Fibroblast of lung (primary cell): ENCODE data around the gene TMEM184B. TPM values are rescaled to one million over a fixed set of nuclear protein-coding genes. Genes with fewer than 3 reads are reported as not detected.

Experiments used
- DNase-seq, 2 donors: peaks; one replicate each; pipeline versions ENCODE4 v3.0.0 to v3.0.0-alpha.2; 2010; ENCODE audit warnings: low read depth in 2 of 2
- H2AFZ ChIP-seq: 2 replicates; pipeline ENCODE4 v1.5.1; 2012; ENCODE audit warnings: low read length, control low read depth, inconsistent platforms
- H3K27ac ChIP-seq: 2 replicates; pipeline ENCODE4 v1.5.1; 2011; ENCODE audit warnings: low read length, control low read depth; ENCODE audit not compliant: insufficient read depth
- H3K27me3 ChIP-seq: 2 replicates; pipeline ENCODE4 v1.5.1; 2011; ENCODE audit warnings: mild to moderate bottlenecking, low read length; ENCODE audit not compliant: control insufficient read depth, insufficient read depth
- H3K36me3 ChIP-seq: 2 replicates; pipeline ENCODE4 v1.5.1; 2011; ENCODE audit warnings: low read length; ENCODE audit not compliant: control insufficient read depth, insufficient read depth
- H3K4me1 ChIP-seq: 2 replicates; pipeline ENCODE4 v1.5.1; 2011; ENCODE audit warnings: low read length; ENCODE audit not compliant: control insufficient read depth, insufficient read depth; ENCODE audit errors: extremely low read depth
- H3K4me2 ChIP-seq: 2 replicates; pipeline ENCODE4 v1.5.1; 2011; ENCODE audit warnings: low read length, control low read depth; ENCODE audit not compliant: insufficient read depth; ENCODE audit errors: extremely low read depth
- H3K4me3 ChIP-seq, 4 experiments: fragments of 200-600 bp in 1 of 4; sonication (generic) in 1 of 4; replicated peaks in 1 of 4; 2 replicates each; pipeline ENCODE4 v1.5.1; 2011 to 2016; ENCODE audit warnings: low read length in 4 of 4, low read depth in 3 of 4, mild to moderate bottlenecking in 3 of 4, control low read depth in 2 of 4, inconsistent platforms in 1 of 4, mixed read lengths in 1 of 4; ENCODE audit not compliant: insufficient read depth in 1 of 4; ENCODE audit errors: control extremely low read depth in 1 of 4
- H3K79me2 ChIP-seq: 2 replicates; pipeline ENCODE4 v1.5.1; 2012; ENCODE audit warnings: mild to moderate bottlenecking, low read length, inconsistent platforms; ENCODE audit not compliant: control insufficient read depth, insufficient read depth
- H3K9ac ChIP-seq: 2 replicates; pipeline ENCODE4 v1.5.1; 2011; ENCODE audit warnings: mild to moderate bottlenecking, low read length, control low read depth; ENCODE audit not compliant: insufficient read depth
- H3K9me3 ChIP-seq: 2 replicates; pipeline ENCODE4 v1.5.1; 2012; ENCODE audit warnings: low read depth, low read length; ENCODE audit not compliant: control insufficient read depth, insufficient read depth
- H4K20me1 ChIP-seq: 2 replicates; pipeline ENCODE4 v1.5.1; 2011; ENCODE audit warnings: low read length; ENCODE audit not compliant: control insufficient read depth, insufficient read depth; ENCODE audit errors: extremely low read depth
- CTCF ChIP-seq, 2 donors: IDR thresholded peaks in 1 of 2; conservative IDR thresholded peaks in 1 of 2; 1 replicate in 1 of 2; 2 replicates in 1 of 2; pipeline ENCODE4 v1.5.1; 2011 to 2012; ENCODE audit warnings: low read length in 2 of 2, control low read depth in 1 of 2, inconsistent platforms in 1 of 2, low read depth in 1 of 2, mild to moderate bottlenecking in 1 of 2
- EZH2 ChIP-seq: IDR thresholded peaks from 2 replicates; pipeline ENCODE4 v1.5.1; 2012; ENCODE audit warnings: low read length, control low read depth, mild to moderate bottlenecking; ENCODE audit errors: missing control alignments
- polyA plus RNA-seq, 2 donors: library from polyadenylated mRNA; depleted of rRNA in 1 of 2; stranded (reverse) in 1 of 2; unstranded in 1 of 2; fragments of >200 nt; gene quantifications; 2 replicates each; pipeline ENCODE4 v1.2.1, GENCODE V29; 2011 to 2012; ENCODE audit warnings: missing spikeins in 1 of 2
- total RNA-seq: library from RNA; depleted of rRNA; stranded (reverse); fragments of >200 nt; gene quantifications from 2 replicates; pipeline ENCODE4 v1.2.1, GENCODE V29; 2014

TMEM184B gene
- total and polyA plus RNA-seq, 2 donors (not counting 1 experiment from before 2014, with no cell fraction given), result 28.2 to 37.2 TPM

- Histone ChIP-seq H3K27ac (no peak overlapping the region), H4K20me1 (no peaks in the 10 kb centered on the region)
- DNase-seq, result no peak
These were observed 23.6 kb upstream of the TMEM184B start for GRCh38 chr22:38296372-38296771.

GRCh38 chr22:38295863-38296262, 23.1 kb upstream of the TMEM184B start:
- H3K9ac ChIP-seq, result no peak overlapping the region
- H3K79me2 ChIP-seq, result peaks cover 32% of the 10 kb centered on the region
- no peak overlapping the region for H3K4me3 ChIP-seq
- H3K27ac ChIP-seq, result no peak overlapping the region
- H3K27me3 ChIP-seq, result no peaks in the 10 kb centered on the region
- peaks cover 68% of the 10 kb centered on the region for H3K36me3 ChIP-seq
- no peak overlapping the region for H2AFZ ChIP-seq
- H4K20me1 ChIP-seq, result no peaks in the 10 kb centered on the region
- no peak for TF ChIP-seq EZH2
- TF ChIP-seq CTCF (conservative IDR thresholded peaks at IDR 0.05 in 1 of 2, IDR thresholded peaks at IDR 0.05 in 1 of 2; ENCODE audit: low read depth in 1 of 2, low read length in 2 of 2), result no peak
- no peak for DNase-seq
- H3K4me1 ChIP-seq, result peaks cover 12% of the 10 kb centered on the region
- H3K9me3 ChIP-seq, result no peaks in the 10 kb centered on the region
- H3K4me2 ChIP-seq, result no peak overlapping the region

More at GRCh38 chr22:38296372-38296771, 23.6 kb upstream of the TMEM184B start:
- no peak overlapping the region for H2AFZ ChIP-seq
- H3K4me1 ChIP-seq, result peaks cover 12% of the 10 kb centered on the region
- no peak overlapping the region for H3K9ac ChIP-seq
- no peaks in the 10 kb centered on the region for H3K27me3 ChIP-seq
- H3K79me2 ChIP-seq, result peaks cover 34% of the 10 kb centered on the region
- no peaks in the 10 kb centered on the region for H3K9me3 ChIP-seq
- TF ChIP-seq EZH2 (no peak), CTCF (conservative IDR thresholded peaks at IDR 0.05 in 1 of 2, IDR thresholded peaks at IDR 0.05 in 1 of 2; ENCODE audit: low read depth in 1 of 2, low read length in 2 of 2) (no peak)
- H3K4me3 ChIP-seq, result no peak overlapping the region
- H3K36me3 ChIP-seq, result peaks cover 65% of the 10 kb centered on the region
- no peak overlapping the region for H3K4me2 ChIP-seq

- Histone ChIP-seq H3K4me1 (peaks cover 12% of the 10 kb centered on the region), H3K36me3 (peaks cover 63% of the 10 kb centered on the region), H3K4me2 (no peak overlapping the region), H4K20me1 (no peaks in the 10 kb centered on the region), H3K27ac (no peak overlapping the region), H3K27me3 (no peaks in the 10 kb centered on the region), H3K9ac (no peak overlapping the region), H2AFZ (no peak overlapping the region), H3K4me3 (no peak overlapping the region), H3K9me3 (no peaks in the 10 kb centered on the region), H3K79me2 (peaks cover 28% of the 10 kb centered on the region)
- no peak for DNase-seq
- TF ChIP-seq EZH2 (no peak), CTCF (conservative IDR thresholded peaks at IDR 0.05 in 1 of 2, IDR thresholded peaks at IDR 0.05 in 1 of 2; ENCODE audit: low read depth in 1 of 2, low read length in 2 of 2) (no peak)
These were observed 22.5 kb upstream of the TMEM184B start for GRCh38 chr22:38295339-38295738.
